H1 (cell line): ENCODE data around the gene CDYL. TPM values are rescaled to one million over a fixed set of nuclear protein-coding genes. Genes with fewer than 3 reads are reported as not detected.

Experiments
- CTCF ChIA-PET: fragments of 300-600 bp; sonication (Branson Sonifier 250); formaldehyde crosslinking; loops from one replicate; lab custom pipeline; 2021; ENCODE audit not compliant: partially characterized antibody; lab: Charles Lee
- POLR2A ChIA-PET: fragments of 300-600 bp; sonication (Branson Sonifier 250); formaldehyde crosslinking; loops from one replicate; lab custom pipeline; 2021; ENCODE audit warnings: inconsistent platforms; ENCODE audit not compliant: partially characterized antibody; lab: Charles Lee
- DNase-seq, 2 experiments: peaks; one replicate each; pipeline versions ENCODE4 v3.0.0 to v3.0.0-alpha.2; 2010 to 2022; ENCODE audit warnings: low spot score in 2 of 2, low read depth in 1 of 2, mixed read lengths in 1 of 2
- FAIRE-seq: peaks from 2 replicates; lab custom pipeline; 2011; peaks lifted over from hg19 to GRCh38; lab: Jason Lieb, UNC
- H2AFZ ChIP-seq: 2 replicates; pipeline ENCODE4 v1.8.1; 2012; ENCODE audit warnings: low read length, inconsistent platforms
- H2AK5ac ChIP-seq: 2 replicates; pipeline ENCODE4 v1.6.1; 2013; ENCODE audit warnings: low read depth, low read length
- H2BK120ac ChIP-seq: replicated peaks from 2 replicates; pipeline ENCODE3; 2013; ENCODE audit warnings: low read depth, low read length, inconsistent platforms
- H2BK12ac ChIP-seq: 2 replicates; pipeline ENCODE4 v1.6.1; 2013; ENCODE audit warnings: low read depth, low read length
- H2BK15ac ChIP-seq: 2 replicates; pipeline ENCODE4 v1.6.1; 2013; ENCODE audit warnings: low read length
- H2BK20ac ChIP-seq: 2 replicates; pipeline ENCODE4 v1.6.1; 2013; ENCODE audit warnings: low read length
- H2BK5ac ChIP-seq: 2 replicates; pipeline ENCODE4 v1.6.1; 2013; ENCODE audit warnings: low read depth, low read length
- H3K14ac ChIP-seq: 2 replicates; pipeline ENCODE4 v1.6.1; 2013; ENCODE audit warnings: inconsistent platforms; ENCODE audit not compliant: insufficient read length
- H3K18ac ChIP-seq: 2 replicates; pipeline ENCODE4 v1.6.1; 2013; ENCODE audit warnings: low read length; ENCODE audit errors: extremely low read depth
- H3K23ac ChIP-seq: 2 replicates; pipeline ENCODE4 v1.6.1; 2013; ENCODE audit warnings: inconsistent platforms; ENCODE audit not compliant: insufficient read length
- H3K23me2 ChIP-seq: 2 replicates; pipeline ENCODE4 v1.6.1; 2013; ENCODE audit warnings: low read depth, low read length
- H3K27ac ChIP-seq: 2 replicates; pipeline ENCODE4 v1.6.1; 2011; ENCODE audit warnings: low read depth, low read length, inconsistent platforms
- H3K27me3 ChIP-seq, 4 experiments: replicated peaks in 1 of 4; 1 replicate in 1 of 4; 2 replicates in 3 of 4; pipeline versions ENCODE4 v1.6.1 to v1.8.1; 2011 to 2013; ENCODE audit warnings: low read length in 3 of 4, mild to moderate bottlenecking in 3 of 4, inconsistent platforms in 2 of 4, mixed read lengths in 2 of 4, moderate library complexity in 1 of 4; ENCODE audit not compliant: control insufficient read depth in 3 of 4, insufficient read depth in 3 of 4; ENCODE audit errors: extremely low read depth in 1 of 4
- H3K36me3 ChIP-seq, 4 experiments: 2 replicates each; pipeline versions ENCODE4 v1.6.1 to v1.8.1; 2011 to 2013; ENCODE audit warnings: mild to moderate bottlenecking in 4 of 4, low read length in 3 of 4, moderate library complexity in 2 of 4, control low read depth in 1 of 4, inconsistent platforms in 1 of 4; ENCODE audit not compliant: insufficient read depth in 4 of 4, control insufficient read depth in 2 of 4
- H3K4ac ChIP-seq: replicated peaks from 2 replicates; pipeline ENCODE3; 2013; ENCODE audit warnings: low read length, low read depth, mixed read lengths, inconsistent platforms; ENCODE audit not compliant: insufficient read length
- H3K4me1 ChIP-seq, 4 experiments: replicated peaks in 1 of 4; 1 replicate in 1 of 4; 2 replicates in 3 of 4; pipeline versions ENCODE4 v1.6.1 to v1.8.1; 2011 to 2013; ENCODE audit warnings: low read length in 3 of 4, inconsistent platforms in 2 of 4, mixed read lengths in 1 of 4; ENCODE audit not compliant: insufficient read depth in 4 of 4, control insufficient read depth in 3 of 4
- H3K4me2 ChIP-seq, 2 experiments: 2 replicates each; pipeline versions ENCODE4 v1.6.1 to v1.8.1; 2011 to 2013; ENCODE audit warnings: low read depth in 2 of 2, low read length in 2 of 2, control low read depth in 1 of 2, inconsistent platforms in 1 of 2, mild to moderate bottlenecking in 1 of 2; ENCODE audit not compliant: insufficient read depth in 1 of 2
- H3K4me3 ChIP-seq, 4 experiments: fragments of 200-600, 300-600 bp in 1 of 4; sonication (generic), shearing (Covaris generic), sonication (Bioruptor Twin) in 1 of 4; 2 replicates each; pipeline versions ENCODE4 v1.5.1 to v1.8.1; 2011 to 2016; ENCODE audit warnings: low read length in 4 of 4, low read depth in 3 of 4, control low read depth in 2 of 4, inconsistent platforms in 2 of 4, mild to moderate bottlenecking in 2 of 4, mixed read lengths in 1 of 4, moderate library complexity in 1 of 4; ENCODE audit not compliant: insufficient read depth in 2 of 4; ENCODE audit errors: extremely low read depth in 1 of 4
- H3K56ac ChIP-seq: replicated peaks from 2 replicates; pipeline ENCODE3; 2013; ENCODE audit warnings: low read depth, mild to moderate bottlenecking, mixed read lengths, low read length, inconsistent platforms; ENCODE audit not compliant: insufficient read length
- H3K79me1 ChIP-seq: 2 replicates; pipeline ENCODE4 v1.6.1; 2013; ENCODE audit warnings: low read depth, low read length, control low read depth
- H3K79me2 ChIP-seq, 2 experiments: 2 replicates each; pipeline versions ENCODE4 v1.6.1 to v1.8.1; 2012 to 2013; ENCODE audit warnings: low read length in 2 of 2, mild to moderate bottlenecking in 2 of 2, inconsistent platforms in 1 of 2; ENCODE audit not compliant: insufficient read depth in 2 of 2, control insufficient read depth in 1 of 2
- H3K9ac ChIP-seq, 4 experiments: replicated peaks in 1 of 4; 1 replicate in 1 of 4; 2 replicates in 3 of 4; pipeline versions ENCODE4 v1.6.1 to v1.8.1; 2011 to 2013; ENCODE audit warnings: low read depth in 3 of 4, low read length in 3 of 4, control low read depth in 2 of 4, mild to moderate bottlenecking in 2 of 4, moderate library complexity in 2 of 4, inconsistent platforms in 1 of 4; ENCODE audit errors: extremely low read depth in 1 of 4
- H3K9me3 ChIP-seq, 2 experiments: 2 replicates each; pipeline versions ENCODE4 v1.6.1 to v1.8.1; 2012 to 2013; ENCODE audit warnings: mild to moderate bottlenecking in 2 of 2, moderate library complexity in 2 of 2, control low read depth in 1 of 2, inconsistent platforms in 1 of 2, low read depth in 1 of 2, low read length in 1 of 2, mixed read lengths in 1 of 2; ENCODE audit not compliant: insufficient read depth in 2 of 2
- H4K20me1 ChIP-seq, 2 experiments: replicated peaks in 1 of 2; 2 replicates each; pipeline versions ENCODE3 to v1.8.1; 2011 to 2013; ENCODE audit warnings: inconsistent platforms in 2 of 2, low read length in 2 of 2, mild to moderate bottlenecking in 1 of 2; ENCODE audit not compliant: insufficient read depth in 2 of 2, control insufficient read depth in 1 of 2
- H4K5ac ChIP-seq: 2 replicates; pipeline ENCODE4 v1.6.1; 2013; ENCODE audit warnings: low read length, low read depth, mixed read lengths, inconsistent platforms; ENCODE audit not compliant: insufficient read length
- H4K8ac ChIP-seq: 2 replicates; pipeline ENCODE4 v1.8.0; 2013; ENCODE audit warnings: mild to moderate bottlenecking, moderate library complexity, low read length, inconsistent platforms; ENCODE audit not compliant: insufficient read depth; ENCODE audit errors: extremely low read depth
- H4K91ac ChIP-seq: replicated peaks from 2 replicates; pipeline ENCODE3; 2013; ENCODE audit warnings: low read length, mixed read lengths, inconsistent platforms; ENCODE audit not compliant: insufficient read length
- KDM4A ChIP-seq: IDR thresholded peaks from one replicate; pipeline ENCODE4 v1.7.1; 2012; ENCODE audit warnings: low read depth, mild to moderate bottlenecking, moderate library complexity, low read length, inconsistent platforms; ENCODE audit not compliant: severe bottlenecking
- SAP30 ChIP-seq: fragments of 300-600 bp; sonication (generic); IDR thresholded peaks from 2 replicates; pipeline ENCODE4 v1.7.1; 2012; ENCODE audit warnings: low read length, moderate library complexity, mild to moderate bottlenecking, inconsistent platforms; ENCODE audit not compliant: insufficient read depth, insufficient replicate concordance
- SP1 ChIP-seq: IDR thresholded peaks from 2 replicates; pipeline ENCODE4 v1.6.1; 2011; ENCODE audit warnings: low read depth, low read length
- TBP ChIP-seq: IDR thresholded peaks from 2 replicates; pipeline ENCODE4 v1.6.1; 2011; ENCODE audit warnings: low read depth, low read length, improper control_type of control experiment
- WGBS, 2 experiments: shearing (Covaris generic) in 1 of 2; methylation state at CpG; one replicate each; pipeline versions ENCODE4 v1.1.6 to v1.1.7; 2013 to 2015; ENCODE audit warnings: low lambda C conversion rate in 2 of 2, mixed read lengths in 2 of 2, inconsistent platforms in 1 of 2, low coverage in 1 of 2, missing lambda C conversion rate in 1 of 2; ENCODE audit not compliant: insufficient replicate concordance in 2 of 2, insufficient coverage in 1 of 2, insufficient read length in 1 of 2; ENCODE audit errors: extremely low coverage in 1 of 2, missing lambda C conversion rate in 1 of 2; 5-methylcytosine and 5-hydroxymethylcytosine counted together
- long read RNA-seq, 2 experiments: library from RNA in 1 of 2; library from capped mRNA in 1 of 2; stranded (forward); transcript quantifications; one replicate each; pipeline ENCODE4 v2.0.0, GENCODE V29; 2021; ENCODE audit warnings: inconsistent platforms in 1 of 2
- polyA minus RNA-seq, 3 experiments: library from RNA; depleted of rRNA, polyadenylated mRNA; stranded (reverse); fragments of >200 nt; gene quantifications; 1 replicate in 2 of 3; 2 replicates in 1 of 3; pipeline ENCODE4 v1.2.3, GENCODE V29; 2011
- polyA plus RNA-seq, 7 experiments: library from polyadenylated mRNA; depleted of rRNA in 3 of 7; stranded (reverse) in 5 of 7; unstranded in 2 of 7; fragments of >200 nt in 5 of 7; fragments of 200-250 nt in 2 of 7; gene quantifications; 1 replicate in 5 of 7; 2 replicates in 1 of 7; 4 replicates in 1 of 7; pipeline versions ENCODE4 v1.2.1 to v1.2.3, GENCODE V29; 2011 to 2013; ENCODE audit warnings: missing spikeins in 2 of 7, mixed read lengths in 2 of 7
- total RNA-seq: library from RNA; stranded (reverse); fragmentation: NEBNext Ultra II Directional; extraction: Animal tissue kit (Norgen Biotek cat#: 25700); gene quantifications from 2 replicates; pipeline ENCODE4 v1.2.1, GENCODE V29; 2021

Gene CDYL
- total RNA-seq (113 and 119 TPM in 2 replicates), polyA plus RNA-seq (2011; rRNA removed) (53.7 and 56.4 TPM in 2 replicates), polyA minus RNA-seq (2011; rRNA and poly(A)+ RNA removed) (90.6 and 115 TPM in 2 replicates)
- polyA plus RNA-seq (2011; cell fraction: cytosol; rRNA removed): 147 TPM
- polyA plus RNA-seq (2011; cell fraction: nucleus; rRNA removed): 71.5 TPM
- polyA plus RNA-seq (2012, experiment 1 of 2): 86.0 to 106 TPM (median 98.0 TPM) in 4 replicates
- polyA plus RNA-seq (2012, experiment 2 of 2): 14.0 TPM
- 92.0 TPM for polyA plus RNA-seq (2013, experiment 1 of 2)
- 90.7 TPM for polyA plus RNA-seq (2013, experiment 2 of 2)
- polyA minus RNA-seq (2011; cell fraction: cytosol; rRNA and poly(A)+ RNA removed): 79.0 TPM
- 156 TPM for polyA minus RNA-seq (2011; cell fraction: nucleus; rRNA and poly(A)+ RNA removed)
- long read RNA-seq, experiment 1, partial matches to known transcripts: 52 of 66 reads
- long read RNA-seq, experiment 1, other reads (novel, unspliced or antisense): 12 of 66 reads
- long read RNA-seq, experiment 2, partial matches to known transcripts: 13 of 34 reads
- long read RNA-seq, experiment 2, other reads (novel, unspliced or antisense): 21 of 34 reads

GRCh38 chr6:4776131-4776492, at the start of gene CDYL:
TSS of gene CDYL (plus strand) at chr6:4776404. CDS start at chr6:4776784, 380 bp downstream.
- H3K9me3 ChIP-seq: peaks cover 0 to 3% of the 10 kb centered on the region in 2 experiments; a peak in 2 of 4 replicates
- POLR2A ChIA-PET: interaction anchor here (0.6 kb wide), 1 partner anchor 109 kb away, joined by 3 read pairs; no protein-coding TSS in a partner anchor
- no peak within 1 kb of the TSS for H4K91ac ChIP-seq
- H2BK20ac ChIP-seq: no peak within 1 kb of the TSS
- no peak within 1 kb of the TSS for H2AFZ ChIP-seq
- peak within 1 kb of the TSS; percentile 39 to 87 (median 55); a peak in 6 of 7 replicates for H3K9ac ChIP-seq
- no peak within 1 kb of the TSS; the same call in 1 of the 2 replicates for H2BK5ac ChIP-seq
- FAIRE-seq (no peak), DNase-seq (peak in 1 of 2 experiments; percentile 86)
- H2BK12ac ChIP-seq: no peak within 1 kb of the TSS
- no peak within 1 kb of the TSS for H2BK120ac ChIP-seq
- peaks cover 0 to 4% (median 0%) of the 10 kb centered on the region in 4 experiments; a peak in 1 of 8 replicates for H3K36me3 ChIP-seq
- peaks cover 16% of the 10 kb centered on the region for H3K23me2 ChIP-seq
- peak within 1 kb of the TSS; percentile 0; the same call in 1 of the 2 replicates for H3K27ac ChIP-seq
- H4K5ac ChIP-seq: no peak within 1 kb of the TSS
- H3K79me2 ChIP-seq: peaks cover 42 to 68% of the 10 kb centered on the region in 2 experiments
- CTCF ChIA-PET: no interaction called here
- H3K18ac ChIP-seq: peak within 1 kb of the TSS; percentile 64; the same call in 1 of the 2 replicates
- no peak within 1 kb of the TSS for H3K4ac ChIP-seq
- H3K27me3 ChIP-seq: peaks cover 10 to 25% (median 21%) of the 10 kb centered on the region in 4 experiments
- H3K56ac ChIP-seq: no peak within 1 kb of the TSS
- no peak within 1 kb of the TSS for H2AK5ac ChIP-seq
- peaks cover 13% of the 10 kb centered on the region for H3K79me1 ChIP-seq
- H3K23ac ChIP-seq: no peak within 1 kb of the TSS
- H4K20me1 ChIP-seq: peaks cover 41 to 42% of the 10 kb centered on the region in 2 experiments
- peak within 1 kb of the TSS; percentile 84 to 90 (median 88) for H3K4me3 ChIP-seq
- H4K8ac ChIP-seq: peak within 1 kb of the TSS; percentile 69; the same call in 1 of the 2 replicates
- peak within 1 kb of the TSS; percentile 93 to 94 for H3K4me2 ChIP-seq
- WGBS, 2 experiments: no CpG with 5 or more reads among the region's 55 CpGs
- no peak within 1 kb of the TSS for H3K14ac ChIP-seq
- TF ChIP-seq SP1 (0 out of 2 replicates have a peak, but pooled peaks have one; percentile 61), TBP (0 out of 2 replicates have a peak, but pooled peaks have one; percentile 35), SAP30 (no peak), KDM4A (peak; percentile 13)
- peaks cover 3 to 18% (median 14%) of the 10 kb centered on the region in 4 experiments; a peak in 5 of 7 replicates for H3K4me1 ChIP-seq
- no peak within 1 kb of the TSS for H2BK15ac ChIP-seq
